HEK293 (cell line): Measurements from ENCODE around the gene GREB1L.

Source experiments
- CTCF ChIA-PET: fragments of 350-600 bp; formaldehyde crosslinking; extraction: SDS; loops from one replicate; lab custom pipeline; 2021; ENCODE audit warnings: antibody characterized with exemption; lab: Yijun Ruan, JAX
- POLR2A ChIA-PET: fragments of 300-600 bp; formaldehyde crosslinking; extraction: SDS; loops from one replicate; lab custom pipeline; 2020; ENCODE audit warnings: antibody characterized with exemption, inconsistent platforms; lab: Yijun Ruan, JAX
- H3K27ac ChIP-seq: fragments of 200-500 bp; sonication (Bioruptor generic); 2 replicates; pipeline ENCODE4 v1.5.1; 2014; ENCODE audit warnings: low read depth, low read length, control low read depth, inconsistent platforms; ENCODE audit errors: extremely low read depth
- H3K36me3 ChIP-seq, 2 experiments: fragments of 200-500 bp in 1 of 2; sonication (Bioruptor generic) in 1 of 2; 1 replicate in 1 of 2; 2 replicates in 1 of 2; pipeline ENCODE4 v1.5.1; 2014 to 2017; ENCODE audit warnings: inconsistent platforms in 2 of 2, low read length in 2 of 2; ENCODE audit not compliant: control insufficient read depth in 2 of 2, insufficient read depth in 1 of 2
- H3K4me1 ChIP-seq: fragments of 200-500 bp; sonication (Bioruptor generic); 2 replicates; pipeline ENCODE4 v1.5.1; 2014; ENCODE audit warnings: mild to moderate bottlenecking, low read length, inconsistent platforms; ENCODE audit not compliant: control insufficient read depth, insufficient read depth
- H3K4me3 ChIP-seq: 2 replicates; pipeline ENCODE4 v1.5.1; 2011; ENCODE audit warnings: low read depth, mild to moderate bottlenecking, control low read depth, low read length, moderate library complexity
- H3K9me3 ChIP-seq: fragments of 200-500 bp; sonication (Bioruptor generic); 2 replicates; pipeline ENCODE4 v1.5.1; 2014; ENCODE audit warnings: low read depth, low read length, inconsistent platforms; ENCODE audit not compliant: control insufficient read depth, insufficient read depth
- AEBP2 ChIP-seq: fragments of 450-650 bp; formaldehyde crosslinking; IDR thresholded peaks from 2 replicates; pipeline ENCODE4 v1.5.1; 2016; ENCODE audit warnings: missing biosample characterization, missing genetic modification characterization, borderline replicate concordance
- CTCF ChIP-seq: fragments of 450-650 bp; formaldehyde crosslinking; IDR thresholded peaks from 2 replicates; pipeline ENCODE4 v1.5.1; 2016; ENCODE audit warnings: missing biosample characterization, missing genetic modification characterization
- FEZF1 ChIP-seq: fragments of 450-650 bp; formaldehyde crosslinking; IDR thresholded peaks from 2 replicates; pipeline ENCODE4 v1.5.1; 2016; ENCODE audit warnings: missing biosample characterization, missing genetic modification characterization
- PRDM10 ChIP-seq: fragments of 450-650 bp; formaldehyde crosslinking; IDR thresholded peaks from 2 replicates; pipeline ENCODE4 v1.5.1; 2016; ENCODE audit warnings: missing biosample characterization, missing genetic modification characterization
- SP3 ChIP-seq: fragments of 450-650 bp; formaldehyde crosslinking; IDR thresholded peaks from 2 replicates; pipeline ENCODE4 v1.5.1; 2016; ENCODE audit warnings: missing biosample characterization, missing genetic modification characterization
- ZBTB48 ChIP-seq: fragments of 450-650 bp; formaldehyde crosslinking; IDR thresholded peaks from 2 replicates; pipeline ENCODE4 v1.5.1; 2016; ENCODE audit warnings: missing biosample characterization, missing genetic modification characterization
- ZNF114 ChIP-seq: fragments of 450-650 bp; formaldehyde crosslinking; IDR thresholded peaks from 2 replicates; pipeline ENCODE4 v1.5.0; 2017; ENCODE audit warnings: missing biosample characterization, missing genetic modification characterization
- ZNF140 ChIP-seq: fragments of 450-650 bp; formaldehyde crosslinking; IDR thresholded peaks from 2 replicates; pipeline ENCODE4 v1.5.1; 2016; ENCODE audit warnings: missing biosample characterization, missing genetic modification characterization
- ZNF146 ChIP-seq: fragments of 450-650 bp; formaldehyde crosslinking; IDR thresholded peaks from 2 replicates; pipeline ENCODE4 v1.5.1; 2016; ENCODE audit warnings: missing biosample characterization, missing genetic modification characterization
- ZNF155 ChIP-seq: fragments of 450-650 bp; formaldehyde crosslinking; IDR thresholded peaks from 2 replicates; pipeline ENCODE4 v1.5.1; 2016; ENCODE audit warnings: missing biosample characterization, missing genetic modification characterization
- ZNF184 ChIP-seq: fragments of 450-650 bp; IDR thresholded peaks from 2 replicates; pipeline ENCODE4 v1.5.1; 2018; ENCODE audit warnings: missing biosample characterization, mild to moderate bottlenecking, missing genetic modification characterization
- ZNF211 ChIP-seq: fragments of 450-650 bp; formaldehyde crosslinking; IDR thresholded peaks from 2 replicates; pipeline ENCODE4 v1.5.1; 2016; ENCODE audit warnings: low read depth, missing biosample characterization, missing genetic modification characterization
- ZNF223 ChIP-seq: fragments of 450-650 bp; formaldehyde crosslinking; IDR thresholded peaks from 2 replicates; pipeline ENCODE4 v1.5.1; 2016; ENCODE audit warnings: missing biosample characterization, missing genetic modification characterization
- ZNF23 ChIP-seq: fragments of 450-650 bp; formaldehyde crosslinking; IDR thresholded peaks from 2 replicates; pipeline ENCODE4 v1.5.1; 2016; ENCODE audit warnings: missing biosample characterization, missing genetic modification characterization, borderline replicate concordance
- ZNF311 ChIP-seq: fragments of 450-650 bp; formaldehyde crosslinking; IDR thresholded peaks from 2 replicates; pipeline ENCODE4 v1.5.1; 2017; ENCODE audit warnings: missing biosample characterization, missing genetic modification characterization, borderline replicate concordance
- ZNF426 ChIP-seq: fragments of 450-650 bp; formaldehyde crosslinking; IDR thresholded peaks from 2 replicates; pipeline ENCODE4 v1.5.1; 2017; ENCODE audit warnings: missing biosample characterization, missing genetic modification characterization, mild to moderate bottlenecking, inconsistent platforms, moderate library complexity
- ZNF514 ChIP-seq: fragments of 450-650 bp; formaldehyde crosslinking; IDR thresholded peaks from 2 replicates; pipeline ENCODE4 v1.5.1; 2016; ENCODE audit warnings: missing biosample characterization, missing genetic modification characterization
- ZNF521 ChIP-seq: fragments of 450-650 bp; formaldehyde crosslinking; IDR thresholded peaks from 2 replicates; pipeline ENCODE4 v1.5.1; 2017; ENCODE audit warnings: missing biosample characterization, mild to moderate bottlenecking, missing genetic modification characterization
- ZNF555 ChIP-seq: fragments of 450-650 bp; formaldehyde crosslinking; conservative IDR thresholded peaks from 2 replicates; pipeline ENCODE4 v1.5.1; 2017; ENCODE audit warnings: missing biosample characterization, mild to moderate bottlenecking, missing genetic modification characterization, inconsistent platforms
- ZNF585B ChIP-seq: fragments of 450-650 bp; formaldehyde crosslinking; IDR thresholded peaks from 2 replicates; pipeline ENCODE4 v1.5.1; 2016; ENCODE audit warnings: missing biosample characterization, missing genetic modification characterization
- ZNF596 ChIP-seq: fragments of 450-650 bp; IDR thresholded peaks from 2 replicates; pipeline ENCODE4 v1.5.0; 2018; ENCODE audit warnings: missing biosample characterization, mild to moderate bottlenecking, missing genetic modification characterization, moderate library complexity
- ZNF747 ChIP-seq: fragments of 450-650 bp; formaldehyde crosslinking; IDR thresholded peaks from 2 replicates; pipeline ENCODE4 v1.5.1; 2016; ENCODE audit warnings: missing biosample characterization, missing genetic modification characterization
- ZNF776 ChIP-seq: fragments of 450-650 bp; formaldehyde crosslinking; IDR thresholded peaks from 2 replicates; pipeline ENCODE4 v1.5.0; 2017; ENCODE audit warnings: missing biosample characterization, missing genetic modification characterization, borderline replicate concordance
- ZXDB ChIP-seq: fragments of 450-650 bp; formaldehyde crosslinking; IDR thresholded peaks from 2 replicates; pipeline ENCODE4 v1.5.1; 2016; ENCODE audit warnings: missing biosample characterization, missing genetic modification characterization

The GREB1L gene

GRCh38 chr18:21450913-21451312, 208.9 kb downstream of the GREB1L start:
- no peak overlapping the region for H3K27ac ChIP-seq
- CTCF ChIA-PET = interaction anchor here (2.1 to 2.2 kb wide), 2 partner anchors 256 to 259 kb away, joined by 11 read pairs; no protein-coding TSS in a partner anchor
- POLR2A ChIA-PET = interaction anchor here (0.5 kb wide), 1 partner anchor 235 kb away, joined by 3 read pairs; no protein-coding TSS in a partner anchor

GRCh38 chr18:21451851-21452250, 209.8 kb downstream of the GREB1L start:
- no peak for TF ChIP-seq ZNF514
- TF ChIP-seq ZBTB48 (tag by site-specific recombination) = no peak
- TF ChIP-seq ZNF155 (tag by site-specific recombination) = no peak
- TF ChIP-seq SP3 (tag by site-specific recombination) = no peak
- TF ChIP-seq ZNF140 (tag by site-specific recombination) = no peak
- TF ChIP-seq ZNF311 (tag by site-specific recombination) = no peak
- TF ChIP-seq ZNF776 (tag by site-specific recombination) = no peak
- TF ChIP-seq ZXDB (tag by site-specific recombination) = no peak
- TF ChIP-seq ZNF596 (tag by site-specific recombination) = no peak
- TF ChIP-seq CTCF (tag by site-specific recombination) = no peak
- TF ChIP-seq ZNF211 (tag by site-specific recombination) = no peak
- no peak for TF ChIP-seq AEBP2
- Histone ChIP-seq H3K27ac (no peak overlapping the region), H3K36me3 (peaks cover 6 to 32% of the 10 kb centered on the region in 2 experiments; a peak in 2 of 3 replicates), H3K4me1 (peaks cover 9% of the 10 kb centered on the region; the same call in 1 of the 2 replicates), H3K9me3 (no peaks in the 10 kb centered on the region), H3K4me3 (no peak overlapping the region)
- ChIA-PET POLR2A (no interaction called here), CTCF (interaction anchor here (0.8 to 2.2 kb wide), 3 partner anchors 257 to 260 kb away, joined by 4 to 11 read pairs (median 11); no protein-coding TSS in a partner anchor)

More at GRCh38 chr18:21450913-21451312, 208.9 kb downstream of the GREB1L start:
- Histone ChIP-seq H3K9me3 (no peaks in the 10 kb centered on the region), H3K36me3 (peaks cover 6 to 32% of the 10 kb centered on the region in 2 experiments; a peak in 2 of 3 replicates), H3K4me1 (peaks cover 7% of the 10 kb centered on the region; the same call in 1 of the 2 replicates), H3K4me3 (no peak overlapping the region)
- TF ChIP-seq PRDM10 (tag by site-specific recombination) = 0 out of 2 replicates have a peak, but pooled peaks have one; percentile 32
- TF ChIP-seq ZNF146 (tag by site-specific recombination) = no peak

- no peak for TF ChIP-seq SP3 (tag by site-specific recombination)
- no peak for TF ChIP-seq ZNF184 (tag by site-specific recombination)
- no peak for TF ChIP-seq ZNF555 (tag by site-specific recombination)
- no peak for TF ChIP-seq ZNF23 (tag by site-specific recombination)
- TF ChIP-seq ZNF747 (tag by site-specific recombination) = no peak
- TF ChIP-seq ZNF426 (tag by site-specific recombination) = no peak
- no peak for TF ChIP-seq ZNF223 (tag by site-specific recombination)
- TF ChIP-seq ZNF114 (tag by site-specific recombination) = no peak
- no peak for TF ChIP-seq FEZF1 (tag by site-specific recombination)
- TF ChIP-seq ZNF521 (tag by site-specific recombination) = no peak
- no peak for TF ChIP-seq ZNF585B (tag by site-specific recombination)
- TF ChIP-seq, all 188 proteins: peak for 0
- ChIA-PET POLR2A (no interaction called here), CTCF (interaction anchor here (0.6 to 1.7 kb wide), 3 partner anchors 8 to 257 kb away, joined by 4 to 5 read pairs (median 4); no protein-coding TSS in a partner anchor)
Observed at GRCh38 chr18:21452276-21452780, 210.3 kb downstream of the GREB1L start.

More at GRCh38 chr18:21452276-21452780, 210.3 kb downstream of the GREB1L start:
- no peak overlapping the region for H3K4me3 ChIP-seq
- no peaks in the 10 kb centered on the region for H3K9me3 ChIP-seq
- no peak overlapping the region for H3K27ac ChIP-seq
- peaks cover 9% of the 10 kb centered on the region; the same call in 1 of the 2 replicates for H3K4me1 ChIP-seq
- H3K36me3 ChIP-seq = peaks cover 6 to 32% of the 10 kb centered on the region in 2 experiments; a peak in 2 of 3 replicates
